DND-41 (cell line): ENCODE data around the gene MCFD2.

Experiments used
- EZH2 ChIP-seq: IDR thresholded peaks from 3 replicates; pipeline ENCODE4 v1.6.1; 2012; ENCODE audit warnings: borderline replicate concordance, low read depth, mild to moderate bottlenecking, moderate library complexity, low read length, inconsistent platforms; ENCODE audit not compliant: severe bottlenecking
- TF ChIP-seq, protein P1 (sequence below): IDR thresholded peaks from 2 replicates; pipeline ENCODE4 v1.5.1; 2012; ENCODE audit warnings: borderline replicate concordance, low read length, moderate library complexity, mild to moderate bottlenecking; ENCODE audit not compliant: poor library complexity, severe bottlenecking; ENCODE audit errors: extremely low read depth

GRCh38 chr2:46876741-46877384 lies 38.7 kb downstream of the MCFD2 start:
- no peak for TF ChIP-seq EZH2
- TF ChIP-seq, protein P1, sequence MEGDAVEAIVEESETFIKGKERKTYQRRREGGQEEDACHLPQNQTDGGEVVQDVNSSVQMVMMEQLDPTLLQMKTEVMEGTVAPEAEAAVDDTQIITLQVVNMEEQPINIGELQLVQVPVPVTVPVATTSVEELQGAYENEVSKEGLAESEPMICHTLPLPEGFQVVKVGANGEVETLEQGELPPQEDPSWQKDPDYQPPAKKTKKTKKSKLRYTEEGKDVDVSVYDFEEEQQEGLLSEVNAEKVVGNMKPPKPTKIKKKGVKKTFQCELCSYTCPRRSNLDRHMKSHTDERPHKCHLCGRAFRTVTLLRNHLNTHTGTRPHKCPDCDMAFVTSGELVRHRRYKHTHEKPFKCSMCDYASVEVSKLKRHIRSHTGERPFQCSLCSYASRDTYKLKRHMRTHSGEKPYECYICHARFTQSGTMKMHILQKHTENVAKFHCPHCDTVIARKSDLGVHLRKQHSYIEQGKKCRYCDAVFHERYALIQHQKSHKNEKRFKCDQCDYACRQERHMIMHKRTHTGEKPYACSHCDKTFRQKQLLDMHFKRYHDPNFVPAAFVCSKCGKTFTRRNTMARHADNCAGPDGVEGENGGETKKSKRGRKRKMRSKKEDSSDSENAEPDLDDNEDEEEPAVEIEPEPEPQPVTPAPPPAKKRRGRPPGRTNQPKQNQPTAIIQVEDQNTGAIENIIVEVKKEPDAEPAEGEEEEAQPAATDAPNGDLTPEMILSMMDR, result peak; percentile 71
